OCI-LY3 (cell line): ENCODE measurements around the gene TUBB.

Experiments used
- H2AFZ ChIP-seq: fragments of 200-600, 300-600 bp; shearing (Covaris generic); 2 replicates; pipeline ENCODE4 v1.6.0; 2014; ENCODE audit warnings: antibody characterized with exemption, low read depth, low read length
- H3K27ac ChIP-seq: fragments of 200-600, 300-600 bp; sonication (generic); 2 replicates; pipeline ENCODE4 v1.5.1; 2014; ENCODE audit warnings: mild to moderate bottlenecking, low read length, moderate library complexity, mixed read lengths
- H3K27me3 ChIP-seq: fragments of 200-600, 300-600 bp; sonication (generic); 2 replicates; pipeline ENCODE4 v1.6.1; 2014; ENCODE audit warnings: low read depth, low read length, mixed read lengths
- H3K36me3 ChIP-seq: fragments of 200-600, 300-600 bp; sonication (generic); replicated peaks from 2 replicates; pipeline ENCODE3; 2014; ENCODE audit warnings: low read depth, low read length, mixed read lengths
- H3K4me1 ChIP-seq: fragments of 300-600, 200-600 bp; sonication (generic); 2 replicates; pipeline ENCODE4 v1.6.1; 2014; ENCODE audit warnings: low read length, mixed read lengths
- H3K4me2 ChIP-seq: fragments of 200-600, 300-600 bp; sonication (generic); 2 replicates; pipeline ENCODE4 v1.6.1; 2014; ENCODE audit warnings: low read length, mixed read lengths
- H3K4me3 ChIP-seq: fragments of 300-600, 200-600 bp; sonication (generic); 2 replicates; pipeline ENCODE4 v1.5.1; 2014; ENCODE audit warnings: antibody characterized with exemption, mild to moderate bottlenecking, low read length, moderate library complexity
- H3K79me2 ChIP-seq: fragments of 300-600, 200-600 bp; shearing (Covaris generic); 2 replicates; pipeline ENCODE4 v1.6.1; 2014; ENCODE audit warnings: mild to moderate bottlenecking, low read length, mixed read lengths
- H3K9ac ChIP-seq: fragments of 300-600, 200-600 bp; shearing (Covaris generic); 2 replicates; pipeline ENCODE4 v1.6.0; 2014; ENCODE audit warnings: mild to moderate bottlenecking, low read length, moderate library complexity
- H3K9me3 ChIP-seq: fragments of 200-600, 300-600 bp; shearing (Covaris generic); 2 replicates; pipeline ENCODE4 v1.6.1; 2014; ENCODE audit warnings: low read length, mixed read lengths; ENCODE audit not compliant: insufficient read depth
- H4K20me1 ChIP-seq: fragments of 200-600, 300-600 bp; sonication (generic); 2 replicates; pipeline ENCODE4 v1.6.1; 2016; ENCODE audit warnings: low read length, mixed read lengths; ENCODE audit not compliant: insufficient read depth
- CTCF ChIP-seq: fragments of 200-600, 300-600 bp; sonication (generic); IDR thresholded peaks from 2 replicates; pipeline ENCODE4 v1.5.1; 2014; ENCODE audit warnings: antibody characterized with exemption, low read length, low read depth
- EZH2phosphoT487 ChIP-seq: fragments of 200-600 bp; shearing (Covaris generic); IDR thresholded peaks from 2 replicates; pipeline ENCODE4 v1.6.1; 2018; ENCODE audit warnings: antibody characterized with exemption, mixed run types, low read depth

TUBB gene

GRCh38 chr6:30686908-30687658 is 33.1 kb upstream of the TUBB start:
- H3K4me2 ChIP-seq: peak overlapping the region; percentile 100
- no peak overlapping the region for H2AFZ ChIP-seq
- peak overlapping the region; percentile 75 for H3K27ac ChIP-seq
- peaks cover 1% of the 10 kb centered on the region; the same call in 1 of the 2 replicates for H4K20me1 ChIP-seq
- H3K4me3 ChIP-seq: peak overlapping the region; percentile 90
- peaks cover 37% of the 10 kb centered on the region for H3K4me1 ChIP-seq
- H3K9me3 ChIP-seq: no peaks in the 10 kb centered on the region
- H3K9ac ChIP-seq: peak overlapping the region; percentile 93
- no peak for TF ChIP-seq CTCF
- TF ChIP-seq EZH2phosphoT487: no peak
- peaks cover 43% of the 10 kb centered on the region for H3K79me2 ChIP-seq
- H3K36me3 ChIP-seq: peaks cover 3% of the 10 kb centered on the region
- H3K27me3 ChIP-seq: no peaks in the 10 kb centered on the region

- Histone ChIP-seq H3K27ac (peak overlapping the region; percentile 75; the same call in 1 of the 2 replicates), H3K9me3 (no peaks in the 10 kb centered on the region), H3K27me3 (no peaks in the 10 kb centered on the region), H3K36me3 (peaks cover 3% of the 10 kb centered on the region), H2AFZ (no peak overlapping the region), H3K4me2 (peak overlapping the region; percentile 100), H3K9ac (peak overlapping the region; percentile 93; the same call in 1 of the 2 replicates), H3K4me1 (peaks cover 34% of the 10 kb centered on the region), H4K20me1 (no peaks in the 10 kb centered on the region), H3K4me3 (peak overlapping the region; percentile 90), H3K79me2 (peaks cover 36% of the 10 kb centered on the region)
- TF ChIP-seq CTCF (no peak), EZH2phosphoT487 (no peak)
Measured at GRCh38 chr6:30687659-30688431, 32.3 kb upstream of the TUBB start.

GRCh38 chr6:30688569-30688968 is 31.6 kb upstream of the TUBB start:
- H3K79me2 ChIP-seq: peaks cover 28% of the 10 kb centered on the region

More at GRCh38 chr6:30688569-30688968, 31.6 kb upstream of the TUBB start:
- Histone ChIP-seq H3K4me3 (no peak overlapping the region), H3K4me1 (peaks cover 30% of the 10 kb centered on the region), H3K9me3 (no peaks in the 10 kb centered on the region), H3K4me2 (no peak overlapping the region), H3K9ac (no peak overlapping the region), H3K27ac (no peak overlapping the region), H4K20me1 (no peaks in the 10 kb centered on the region), H3K27me3 (no peaks in the 10 kb centered on the region), H3K36me3 (no peaks in the 10 kb centered on the region), H2AFZ (no peak overlapping the region)
- no peak for TF ChIP-seq EZH2phosphoT487
- TF ChIP-seq CTCF: no peak
